CD1c-positive myeloid dendritic cell (primary cell): ENCODE measurements around the gene SMOC1.

Experiments
- DNase-seq: peaks from one replicate; pipeline ENCODE4 v3.0.0-alpha.2; 2016; ENCODE audit errors: extremely low spot score

SMOC1 gene

GRCh38 chr14:69941768-69942742 lies 62.8 kb downstream of the SMOC1 start:
- no peak for DNase-seq

- no peak for DNase-seq
These were observed 64.0 kb downstream of the SMOC1 start for GRCh38 chr14:69943084-69943780.

- DNase-seq = no peak
These were observed 66.1 kb downstream of the SMOC1 start for GRCh38 chr14:69945347-69945746.

- DNase-seq = no peak
These were observed 66.7 kb downstream of the SMOC1 start for GRCh38 chr14:69945912-69946311.

GRCh38 chr14:69948351-69948750 lies 69.1 kb downstream of the SMOC1 start:
- DNase-seq = no peak

GRCh38 chr14:69951263-69951662 lies 72.0 kb downstream of the SMOC1 start:
- DNase-seq = no peak

GRCh38 chr14:69951935-69952334 lies 72.7 kb downstream of the SMOC1 start:
- DNase-seq = no peak

GRCh38 chr14:69953266-69953915 lies 74.2 kb downstream of the SMOC1 start:
- DNase-seq = no peak

- DNase-seq = no peak
These were observed 76.9 kb downstream of the SMOC1 start for GRCh38 chr14:69955855-69956845.

GRCh38 chr14:69956970-69957369 lies 77.8 kb downstream of the SMOC1 start:
- no peak for DNase-seq

GRCh38 chr14:69957986-69958385 lies 78.8 kb downstream of the SMOC1 start:
- no peak for DNase-seq

GRCh38 chr14:69959136-69959535 lies 79.9 kb downstream of the SMOC1 start:
- no peak for DNase-seq

GRCh38 chr14:69960296-69960695 lies 81.1 kb downstream of the SMOC1 start:
- no peak for DNase-seq

GRCh38 chr14:69963966-69964365 lies 84.8 kb downstream of the SMOC1 start:
- DNase-seq = no peak

- DNase-seq = no peak
These were observed 85.6 kb downstream of the SMOC1 start for GRCh38 chr14:69964841-69965240.

GRCh38 chr14:69968132-69968531 lies 88.9 kb downstream of the SMOC1 start:
- DNase-seq = no peak

GRCh38 chr14:69968681-69969080 lies 89.5 kb downstream of the SMOC1 start:
- no peak for DNase-seq

- DNase-seq = no peak
These were observed 93.5 kb downstream of the SMOC1 start for GRCh38 chr14:69972755-69973154.

GRCh38 chr14:69973846-69974245 lies 94.6 kb downstream of the SMOC1 start:
- DNase-seq = no peak

GRCh38 chr14:69979882-69980281 lies 100.7 kb downstream of the SMOC1 start:
- no peak for DNase-seq
